ENCODE measurements around the gene STARD5.
"Not testable (repeated sequence)": the region's sequence is repeated elsewhere in the genome, so short reads cannot be mapped to it uniquely, and the experiment has no call there.

STARD5 gene

GRCh38 chr15:81323944-81324881 is at the start of gene STARD5:
Gene STARD5 (minus strand): TSS chr15:81324141. CDS start chr15:81324099, 42 bp downstream.
- DNase-seq (ENCODE audit: low read depth in 2 of 2): peak; percentile 89 to 93

DNA sequence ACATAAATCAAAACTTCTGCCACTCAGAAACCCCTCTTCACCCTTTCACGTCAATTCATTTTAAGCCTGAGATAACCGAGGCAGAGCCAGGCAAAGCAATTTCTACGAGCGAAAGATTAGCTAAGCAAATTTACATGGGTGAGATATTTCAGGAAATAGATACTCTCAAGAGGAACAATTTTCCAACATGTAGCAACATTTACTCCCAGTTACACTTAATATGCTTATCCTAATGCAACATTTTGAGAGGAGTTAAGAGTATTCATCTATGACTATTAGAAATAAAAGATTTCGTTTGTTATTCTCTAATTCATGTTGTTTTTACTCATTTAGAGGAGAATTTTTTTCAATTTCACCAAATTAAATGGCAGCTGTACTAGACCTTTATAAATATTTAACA is 49.2 kb upstream of the STARD5 start:
- DNase-seq (ENCODE audit: low read depth in 2 of 2): no peak

DNA sequence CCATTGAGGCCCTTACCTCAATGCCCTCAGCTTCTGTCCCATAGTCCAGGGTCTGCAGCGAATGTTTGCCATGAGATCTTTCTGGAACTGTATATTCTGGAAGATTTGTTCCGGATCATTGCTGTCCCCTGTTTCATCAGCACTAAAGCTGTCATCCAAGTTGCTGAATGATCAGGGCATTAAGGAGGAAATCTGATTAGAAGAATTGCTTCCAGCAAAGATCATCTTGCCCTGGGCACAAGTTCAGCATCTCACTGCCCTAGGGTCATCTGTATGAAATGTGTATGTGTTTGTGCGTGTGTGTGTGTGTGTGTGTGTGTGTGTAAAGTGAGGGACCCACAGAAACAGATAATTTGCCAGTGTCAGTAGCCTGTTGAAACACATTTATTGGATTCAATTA is 48.6 kb upstream of the STARD5 start:
- no peak for DNase-seq (ENCODE audit: low read depth in 2 of 2)

- DNase-seq (ENCODE audit: low read depth in 2 of 2): no peak
Measured at GRCh38 chr15:81363718-81364500, 40.0 kb upstream of the STARD5 start.

DNA sequence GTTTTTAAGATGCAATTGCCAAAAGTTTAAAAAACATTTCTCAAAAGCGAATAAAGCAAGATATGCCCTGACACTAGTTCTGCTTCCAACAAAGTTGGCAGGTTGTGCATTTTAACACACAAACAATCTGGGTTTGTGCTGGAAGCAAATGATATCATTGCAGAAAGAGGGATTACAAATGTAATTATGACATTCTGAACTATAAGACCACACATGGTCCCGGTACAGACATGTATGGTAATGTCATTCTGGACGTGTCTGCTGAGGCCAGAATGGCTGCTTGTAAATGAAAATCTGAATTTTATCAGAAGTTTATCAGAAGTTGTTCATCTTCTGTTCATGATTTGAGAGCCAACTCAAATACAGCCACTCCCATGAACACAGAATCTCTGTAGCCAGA is 39.3 kb upstream of the STARD5 start:
- no peak for DNase-seq (ENCODE audit: low read depth in 2 of 2)

- DNase-seq (ENCODE audit: low read depth in 2 of 2): no peak
Measured at GRCh38 chr15:81362790-81363189, 38.8 kb upstream of the STARD5 start.

DNA sequence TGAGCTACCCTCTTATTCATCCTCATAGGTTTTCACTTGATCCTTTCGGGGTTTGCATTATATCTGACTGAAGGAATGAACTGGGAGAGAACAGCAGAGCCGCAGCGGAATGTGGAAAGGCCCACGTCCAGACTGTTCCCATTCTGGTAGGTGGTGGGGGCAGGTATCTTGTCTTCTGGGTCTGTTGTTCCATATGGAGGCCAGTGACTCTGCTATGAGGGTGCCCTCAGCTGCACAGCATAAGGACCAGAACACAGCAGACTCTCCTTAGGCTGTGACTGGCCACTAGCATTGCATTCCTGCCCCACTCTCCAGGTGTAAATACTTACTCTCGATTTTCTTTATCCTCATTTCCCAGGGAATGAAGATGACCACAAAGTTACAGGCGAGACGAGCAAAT is 38.0 kb upstream of the STARD5 start:
- DNase-seq (ENCODE audit: low read depth in 2 of 2): no peak

DNA sequence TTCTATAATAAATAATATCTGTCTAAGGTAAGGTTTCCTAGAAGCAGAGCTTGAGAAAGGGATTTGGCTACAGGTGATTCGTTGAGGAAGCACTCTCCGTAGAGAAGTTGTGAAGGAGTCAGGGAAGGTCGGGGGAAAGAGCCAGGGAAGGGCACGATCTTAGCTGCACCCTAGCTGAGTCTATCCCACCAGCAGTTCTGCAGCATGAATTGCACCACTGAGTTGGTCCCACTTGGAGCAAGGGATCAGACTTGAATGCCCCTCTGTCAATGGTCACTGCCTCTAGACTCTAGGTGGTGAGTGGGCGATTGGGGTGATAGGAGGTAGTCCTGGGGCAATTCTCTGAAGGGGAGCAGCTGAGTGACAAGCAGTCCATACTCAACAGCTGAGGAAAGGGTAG is 36.5 kb upstream of the STARD5 start:
- no peak for DNase-seq (ENCODE audit: low read depth in 2 of 2)

GRCh38 chr15:81358248-81358647 is 34.3 kb upstream of the STARD5 start:
- no peak for DNase-seq (ENCODE audit: low read depth in 2 of 2)

- no peak for DNase-seq (ENCODE audit: low read depth in 2 of 2)
Measured at GRCh38 chr15:81357180-81357686, 33.3 kb upstream of the STARD5 start.

DNA sequence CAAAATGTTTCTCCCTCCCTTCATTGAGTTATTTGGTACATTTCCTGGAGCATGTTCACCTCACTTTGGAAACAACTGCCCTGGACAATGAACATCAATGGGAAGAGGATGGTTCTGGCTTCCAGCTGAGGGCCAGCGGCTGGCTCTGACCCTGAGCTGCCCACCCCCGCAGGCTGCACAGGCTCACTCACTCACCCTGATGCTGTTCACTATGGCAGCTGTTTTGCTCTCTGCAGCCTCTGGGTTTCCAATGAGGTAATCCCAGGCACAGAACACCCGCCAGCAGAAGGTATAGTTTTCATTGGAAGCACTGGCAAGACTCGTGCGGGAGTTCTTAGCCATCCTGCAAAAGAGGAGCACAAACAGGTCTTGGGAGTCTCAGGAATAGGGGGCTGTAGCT is 32.3 kb upstream of the STARD5 start:
- DNase-seq (ENCODE audit: low read depth in 2 of 2): no peak

- DNase-seq (ENCODE audit: low read depth in 2 of 2): no peak
Measured at GRCh38 chr15:81351651-81352050, 27.7 kb upstream of the STARD5 start.

DNA sequence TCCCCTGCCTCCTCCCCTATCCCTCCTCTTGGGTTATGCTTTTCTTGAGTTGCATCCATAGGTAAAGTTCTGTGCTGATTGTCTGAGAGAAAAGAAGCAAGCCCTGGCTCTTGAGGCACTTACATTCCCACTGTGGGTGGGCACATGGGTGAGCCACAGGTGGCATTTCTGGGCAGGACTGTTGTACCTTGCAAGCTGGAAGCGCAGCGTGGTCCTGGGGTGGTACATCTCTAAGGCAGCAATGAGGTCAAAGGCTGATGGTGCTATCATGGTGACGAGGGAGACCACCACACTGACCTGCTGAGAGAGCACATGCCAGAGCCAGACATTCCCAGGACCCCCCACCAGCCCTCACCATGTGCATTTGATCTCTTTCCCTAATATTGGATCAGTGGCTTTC is 25.3 kb upstream of the STARD5 start:
- no peak for DNase-seq (ENCODE audit: low read depth in 2 of 2)

GRCh38 chr15:81348691-81349090 is 24.8 kb upstream of the STARD5 start:
- not testable (repeated sequence) for DNase-seq (ENCODE audit: low read depth in 2 of 2)

- no peak for DNase-seq (ENCODE audit: low read depth in 2 of 2)
Measured at GRCh38 chr15:81347910-81348309, 24.0 kb upstream of the STARD5 start.

DNA sequence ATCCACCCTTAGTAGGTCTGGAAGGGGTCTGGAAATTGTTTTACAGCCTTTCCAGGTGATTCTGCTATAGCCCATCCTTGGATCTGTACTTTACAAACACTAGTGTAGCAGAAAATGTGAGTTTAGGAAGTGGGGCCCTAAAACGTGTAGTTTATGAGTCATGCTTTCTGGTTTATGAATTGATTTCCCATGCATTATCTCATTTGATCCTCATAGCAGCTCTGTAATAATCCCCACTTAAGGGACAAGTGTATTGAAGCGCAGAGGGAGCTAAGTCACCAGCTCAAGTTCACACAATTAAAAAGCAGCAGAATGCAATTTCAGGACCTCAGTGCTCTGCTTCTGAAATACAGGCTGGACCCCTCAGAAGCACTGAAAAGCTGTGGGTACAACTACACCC is 22.7 kb upstream of the STARD5 start:
- DNase-seq (ENCODE audit: low read depth in 2 of 2): no peak

DNA sequence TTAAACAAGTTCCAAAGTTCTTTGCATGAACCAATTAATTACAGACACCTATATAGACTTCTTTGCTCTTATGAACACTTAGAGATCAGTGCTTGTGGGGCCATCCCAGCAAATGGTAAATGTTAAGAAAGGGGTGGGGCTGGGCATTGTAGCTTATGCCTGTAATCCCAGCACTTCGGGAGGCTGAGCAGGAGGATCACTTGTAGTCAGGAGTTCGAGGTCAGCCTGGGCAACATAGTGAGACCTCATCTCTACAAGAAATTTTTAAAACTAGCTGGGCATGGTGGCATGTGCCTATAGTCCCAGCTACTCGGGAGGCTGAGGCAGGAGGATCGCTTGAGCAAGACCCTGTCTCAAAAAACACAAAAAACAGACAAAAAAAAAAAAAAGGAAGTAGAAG is 19.4 kb upstream of the STARD5 start:
- DNase-seq (ENCODE audit: low read depth in 2 of 2): no peak

DNA sequence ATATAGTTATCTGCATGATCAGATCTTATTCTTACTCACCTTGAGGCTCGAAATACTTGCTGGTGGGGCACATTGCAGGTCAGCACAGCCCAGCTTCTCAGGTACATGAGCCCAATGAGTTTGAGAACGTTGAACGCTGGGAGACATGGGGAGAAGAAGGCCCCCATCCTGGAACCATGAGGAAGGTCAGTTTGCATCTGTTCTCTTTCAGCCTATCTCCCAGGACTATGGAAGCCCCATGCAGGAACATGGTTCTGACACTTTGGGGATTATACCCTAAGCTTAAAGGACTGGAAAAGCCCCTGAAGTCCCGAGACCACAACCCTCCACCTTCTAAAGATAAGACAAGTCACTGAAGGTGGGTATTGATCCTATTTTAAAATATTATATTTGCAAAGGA is 17.4 kb upstream of the STARD5 start:
- no peak for DNase-seq (ENCODE audit: low read depth in 2 of 2)

DNA sequence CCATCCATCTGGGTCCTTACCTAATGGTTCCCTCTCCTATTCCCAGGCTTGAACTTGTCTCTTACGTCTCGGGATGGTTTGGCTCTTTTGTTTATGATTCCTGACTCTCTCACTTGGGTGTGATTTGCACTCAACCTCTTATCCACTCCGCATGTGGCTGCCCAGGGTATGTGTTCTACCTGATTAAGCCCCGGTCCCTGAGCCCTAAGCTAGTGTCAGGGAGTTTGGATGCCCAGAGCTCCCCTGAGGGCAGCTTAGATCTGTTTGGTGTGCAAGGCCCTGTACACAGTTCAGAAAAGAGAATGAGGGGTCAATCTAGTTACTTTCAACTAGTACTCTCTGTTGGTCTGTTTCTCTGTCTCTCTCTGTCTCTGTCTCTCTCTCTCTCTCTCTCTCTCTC is 15.9 kb upstream of the STARD5 start:
- no peak for DNase-seq (ENCODE audit: low read depth in 2 of 2)

DNA sequence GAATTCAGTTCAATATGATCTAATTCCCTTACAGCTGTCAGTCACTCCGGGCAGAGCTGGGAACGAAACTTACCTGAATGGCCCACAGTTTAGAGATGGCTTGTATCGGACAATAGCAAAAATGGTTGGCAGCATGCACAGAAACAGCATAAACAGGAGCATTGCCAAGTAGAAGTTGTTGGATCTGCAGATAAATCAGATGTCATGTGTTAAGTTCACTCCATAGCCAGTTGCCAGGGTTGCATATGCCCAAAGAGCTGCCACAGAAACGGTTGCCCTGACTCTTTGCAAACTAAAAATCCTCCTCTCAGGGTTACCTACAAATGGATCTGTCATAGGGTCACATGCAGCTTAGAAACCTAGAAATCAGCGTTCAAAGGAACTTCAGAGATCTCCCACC is 15.4 kb upstream of the STARD5 start:
- DNase-seq (ENCODE audit: low read depth in 2 of 2): no peak

DNA sequence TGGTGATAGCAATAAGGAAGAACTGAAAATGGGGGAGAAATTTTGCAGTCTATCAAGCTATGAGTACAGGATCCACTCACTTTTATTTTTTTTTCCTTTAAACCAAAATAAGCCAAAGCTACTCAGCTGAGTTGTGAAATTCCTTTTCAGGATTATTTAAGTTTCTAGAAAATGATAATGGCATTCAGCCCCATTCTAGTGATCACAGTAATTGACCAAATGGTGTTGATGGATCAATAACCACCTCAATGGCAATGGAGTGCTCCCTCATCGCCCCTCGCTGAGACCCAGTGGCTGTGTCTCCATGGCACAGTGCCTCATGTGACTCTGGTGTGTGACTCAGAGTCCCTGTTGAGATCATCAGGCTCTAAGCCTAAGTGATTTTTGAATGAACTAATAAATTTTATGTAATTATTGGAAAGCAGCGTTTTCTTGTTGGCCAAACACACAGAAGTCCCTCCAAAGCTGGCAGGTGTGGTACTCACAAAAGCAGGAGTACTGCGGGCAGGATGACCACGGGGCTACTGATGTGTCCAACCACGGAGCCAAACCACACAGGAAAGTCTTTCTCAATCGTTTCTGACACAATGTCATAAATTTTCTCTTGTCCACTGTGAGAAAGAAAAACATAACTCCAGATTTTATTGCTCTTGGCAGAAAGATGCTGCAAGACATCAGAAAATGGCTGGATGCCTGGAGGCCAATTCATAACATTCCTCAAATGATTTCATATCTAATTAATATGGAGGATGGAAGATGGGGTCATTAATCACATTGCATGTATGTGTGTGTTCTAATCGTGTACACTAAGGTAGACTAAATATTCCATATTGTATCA is 14.4 kb upstream of the STARD5 start:
- no peak for DNase-seq (ENCODE audit: low read depth in 2 of 2)

DNA sequence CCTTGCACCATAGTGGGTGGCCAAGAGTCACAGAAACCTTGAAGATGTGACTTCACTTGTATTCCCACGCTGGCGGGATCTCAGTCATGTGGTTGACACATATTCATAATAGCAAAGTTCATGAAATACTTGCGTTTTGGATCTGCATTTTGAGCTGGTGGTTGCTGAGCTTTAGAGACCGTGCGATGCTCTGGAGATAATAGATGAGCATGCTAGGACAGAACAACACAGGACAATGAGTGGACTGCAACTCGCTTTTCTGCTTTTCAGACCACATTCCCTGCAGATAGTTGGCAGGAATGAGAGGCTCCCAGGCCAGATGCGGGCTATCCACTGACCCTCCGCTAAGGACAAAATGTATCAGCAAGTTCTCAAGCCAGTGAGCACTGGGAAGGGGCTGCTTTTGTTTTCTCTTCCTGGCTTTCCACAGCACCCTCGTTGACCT is 13.8 kb upstream of the STARD5 start:
- no peak for DNase-seq (ENCODE audit: low read depth in 2 of 2)

Measured in stimulated activated CD8-positive, alpha-beta memory T cell treated with anti-CD3 and anti-CD28 coated beads, Interleukin-2, amount 100 ng/mL, for 1 hour (primary cell).